ENCODE measurements around the gene FAM124A.
A peak's percentile ranks its signal among the peaks of the same experiment; 100 is the strongest.

Gene FAM124A

DNA sequence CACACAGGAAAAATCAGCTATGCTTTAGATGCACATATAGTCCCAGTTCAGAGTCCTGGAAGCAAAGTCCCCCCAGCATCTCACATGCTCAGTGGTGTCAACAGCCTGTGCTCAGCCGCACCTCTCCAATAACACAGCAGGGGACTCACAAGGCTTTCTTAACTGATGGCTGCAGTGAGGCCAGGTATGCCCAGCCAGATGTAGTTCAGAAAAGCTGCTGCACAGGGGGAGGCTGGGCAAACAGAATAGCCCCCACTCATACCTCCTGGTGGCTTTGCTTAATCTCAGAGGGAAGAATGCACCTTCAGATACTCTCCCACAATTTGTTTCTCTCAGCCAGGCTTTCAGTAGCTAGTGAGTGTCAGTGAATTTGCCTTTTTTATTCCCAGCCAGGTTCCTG is 33.4 kb downstream of the FAM124A start:
- no peak overlapping the region for H3K4me3 ChIP-seq (ENCODE audit: low read length)
- TF ChIP-seq, protein P1, sequence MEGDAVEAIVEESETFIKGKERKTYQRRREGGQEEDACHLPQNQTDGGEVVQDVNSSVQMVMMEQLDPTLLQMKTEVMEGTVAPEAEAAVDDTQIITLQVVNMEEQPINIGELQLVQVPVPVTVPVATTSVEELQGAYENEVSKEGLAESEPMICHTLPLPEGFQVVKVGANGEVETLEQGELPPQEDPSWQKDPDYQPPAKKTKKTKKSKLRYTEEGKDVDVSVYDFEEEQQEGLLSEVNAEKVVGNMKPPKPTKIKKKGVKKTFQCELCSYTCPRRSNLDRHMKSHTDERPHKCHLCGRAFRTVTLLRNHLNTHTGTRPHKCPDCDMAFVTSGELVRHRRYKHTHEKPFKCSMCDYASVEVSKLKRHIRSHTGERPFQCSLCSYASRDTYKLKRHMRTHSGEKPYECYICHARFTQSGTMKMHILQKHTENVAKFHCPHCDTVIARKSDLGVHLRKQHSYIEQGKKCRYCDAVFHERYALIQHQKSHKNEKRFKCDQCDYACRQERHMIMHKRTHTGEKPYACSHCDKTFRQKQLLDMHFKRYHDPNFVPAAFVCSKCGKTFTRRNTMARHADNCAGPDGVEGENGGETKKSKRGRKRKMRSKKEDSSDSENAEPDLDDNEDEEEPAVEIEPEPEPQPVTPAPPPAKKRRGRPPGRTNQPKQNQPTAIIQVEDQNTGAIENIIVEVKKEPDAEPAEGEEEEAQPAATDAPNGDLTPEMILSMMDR (conservative IDR thresholded peaks at IDR 0.05; ENCODE audit: low read depth, low read length): no peak
- no peak for DNase-seq (ENCODE audit: low read depth)

DNA sequence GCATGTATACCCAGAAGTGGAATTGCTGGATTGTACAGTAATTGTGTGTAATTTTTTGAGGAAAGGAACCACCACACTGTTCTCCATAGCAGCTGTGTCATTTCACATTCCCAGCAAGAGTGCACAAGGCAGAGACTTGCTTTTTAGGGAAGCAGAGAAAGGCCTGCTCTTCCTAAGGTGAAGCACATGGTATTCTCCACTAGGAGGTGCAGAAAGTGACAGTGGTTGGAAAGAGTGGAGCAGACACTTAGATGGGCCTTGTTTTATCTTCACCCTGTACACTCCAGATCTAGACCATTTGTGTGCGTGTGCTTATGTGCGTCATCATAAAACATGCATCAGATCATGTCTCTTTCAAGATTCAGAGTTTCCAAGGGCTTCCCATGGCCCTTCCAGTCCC is 35.0 kb downstream of the FAM124A start:
- no peak overlapping the region for H3K4me3 ChIP-seq (ENCODE audit: low read length)
- DNase-seq (ENCODE audit: low read depth): no peak
- TF ChIP-seq, protein P1 (conservative IDR thresholded peaks at IDR 0.05; ENCODE audit: low read depth, low read length): peak; percentile 4

DNA sequence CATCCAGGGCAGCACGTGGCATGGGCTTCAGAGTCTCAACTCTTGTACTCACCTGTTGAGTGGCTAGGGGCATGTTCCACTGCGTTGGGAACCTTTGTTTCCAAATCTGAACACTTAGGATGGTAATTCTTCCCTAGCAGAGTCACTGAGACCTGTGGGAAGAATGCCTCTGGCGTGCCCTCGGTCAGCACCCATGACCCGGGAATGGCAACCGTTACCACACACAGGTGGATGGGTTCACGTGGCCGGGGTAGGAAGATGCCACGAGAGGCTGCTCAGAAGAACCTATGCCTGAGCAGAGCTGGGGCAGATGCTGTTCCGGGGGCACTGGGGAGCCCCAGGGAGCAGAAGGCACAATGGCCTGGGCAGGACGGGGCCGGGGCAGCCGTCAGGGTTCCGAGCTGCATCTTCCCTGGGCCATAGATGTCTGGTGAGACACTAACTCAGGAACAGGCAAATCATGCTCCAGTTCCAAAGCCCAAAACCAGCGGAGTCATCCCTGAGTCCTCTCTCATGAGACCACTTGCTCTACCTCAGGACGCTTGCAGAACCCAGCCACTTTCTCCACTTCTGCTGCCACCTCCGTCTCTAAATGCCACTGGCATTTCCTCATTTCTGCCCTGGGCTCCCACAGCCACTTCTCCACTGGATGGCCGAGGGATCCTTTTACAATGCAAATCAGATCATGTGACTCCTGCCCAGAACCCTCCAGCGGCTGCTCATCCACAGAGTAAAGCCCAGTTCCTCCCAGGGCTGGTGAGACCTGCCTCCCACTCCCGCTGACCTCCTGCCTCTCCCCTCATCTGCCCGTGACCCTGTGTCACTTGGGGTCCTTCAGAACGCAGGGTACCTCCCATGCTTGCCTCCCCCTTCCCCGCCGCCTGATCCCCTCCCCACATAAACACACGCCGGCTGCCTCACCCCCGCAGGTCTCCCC is 36.7 kb downstream of the FAM124A start:
- TF ChIP-seq, protein P1 (conservative IDR thresholded peaks at IDR 0.05; ENCODE audit: low read depth, low read length): no peak
- no peak for DNase-seq (ENCODE audit: low read depth)
- H3K4me3 ChIP-seq (ENCODE audit: low read length): no peak overlapping the region

DNA sequence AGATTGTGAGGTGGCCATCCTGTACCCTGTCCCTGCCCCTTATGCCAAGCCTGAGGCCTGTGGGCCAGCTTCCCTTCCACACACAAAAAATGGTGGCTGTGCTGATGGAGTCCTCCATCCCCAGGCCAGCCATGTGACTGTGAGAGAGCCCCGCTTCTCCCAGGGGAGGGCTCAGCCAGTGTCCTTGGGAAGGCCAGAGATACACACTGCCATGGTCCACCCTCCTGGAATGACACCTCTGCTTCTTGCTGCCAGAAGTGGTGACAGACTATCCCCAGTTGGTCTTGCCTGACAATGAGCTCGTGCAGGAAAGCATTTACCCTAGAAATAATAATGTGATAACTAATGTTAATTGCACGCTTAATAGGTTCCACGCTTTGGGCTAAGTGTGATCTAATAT is 38.0 kb downstream of the FAM124A start:
- no peak for DNase-seq (ENCODE audit: low read depth)
- TF ChIP-seq, protein P1 (conservative IDR thresholded peaks at IDR 0.05; ENCODE audit: low read depth, low read length): no peak
- no peak overlapping the region for H3K4me3 ChIP-seq (ENCODE audit: low read length)

DNA sequence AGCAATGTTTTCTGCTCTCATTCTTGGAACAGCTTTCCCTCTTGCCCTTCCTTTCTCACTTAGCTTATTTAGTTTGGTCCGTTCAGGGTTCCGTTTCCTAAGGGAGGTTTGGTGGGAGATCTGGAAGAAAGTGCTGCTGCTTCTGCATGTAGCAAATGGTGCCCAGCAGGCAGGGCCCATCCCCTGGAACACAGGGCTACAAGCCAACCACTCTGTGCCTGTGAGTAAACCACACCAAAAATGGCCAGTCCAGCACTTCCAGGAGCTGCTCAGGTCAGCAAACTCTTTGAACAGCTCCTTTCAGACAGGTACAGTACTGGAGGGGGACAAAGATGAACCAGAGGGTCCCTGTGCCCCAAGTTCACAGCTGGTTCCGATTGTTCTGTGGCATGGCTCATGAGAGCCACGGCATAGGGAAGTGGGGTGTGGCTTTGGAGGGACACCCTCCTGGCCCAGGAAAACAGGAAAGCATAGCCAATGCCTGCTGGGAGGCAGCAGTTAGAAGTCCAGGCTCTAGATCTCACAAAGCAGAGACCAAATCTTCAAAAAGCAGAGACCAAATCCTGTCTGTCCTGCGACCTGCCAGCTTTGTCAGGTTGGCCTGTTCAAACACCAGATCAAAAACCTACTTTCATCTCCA is 39.5 kb downstream of the FAM124A start:
- H3K4me3 ChIP-seq (ENCODE audit: low read length): no peak overlapping the region
- TF ChIP-seq, protein P1 (conservative IDR thresholded peaks at IDR 0.05; ENCODE audit: low read depth, low read length): no peak
- no peak for DNase-seq (ENCODE audit: low read depth)

DNA sequence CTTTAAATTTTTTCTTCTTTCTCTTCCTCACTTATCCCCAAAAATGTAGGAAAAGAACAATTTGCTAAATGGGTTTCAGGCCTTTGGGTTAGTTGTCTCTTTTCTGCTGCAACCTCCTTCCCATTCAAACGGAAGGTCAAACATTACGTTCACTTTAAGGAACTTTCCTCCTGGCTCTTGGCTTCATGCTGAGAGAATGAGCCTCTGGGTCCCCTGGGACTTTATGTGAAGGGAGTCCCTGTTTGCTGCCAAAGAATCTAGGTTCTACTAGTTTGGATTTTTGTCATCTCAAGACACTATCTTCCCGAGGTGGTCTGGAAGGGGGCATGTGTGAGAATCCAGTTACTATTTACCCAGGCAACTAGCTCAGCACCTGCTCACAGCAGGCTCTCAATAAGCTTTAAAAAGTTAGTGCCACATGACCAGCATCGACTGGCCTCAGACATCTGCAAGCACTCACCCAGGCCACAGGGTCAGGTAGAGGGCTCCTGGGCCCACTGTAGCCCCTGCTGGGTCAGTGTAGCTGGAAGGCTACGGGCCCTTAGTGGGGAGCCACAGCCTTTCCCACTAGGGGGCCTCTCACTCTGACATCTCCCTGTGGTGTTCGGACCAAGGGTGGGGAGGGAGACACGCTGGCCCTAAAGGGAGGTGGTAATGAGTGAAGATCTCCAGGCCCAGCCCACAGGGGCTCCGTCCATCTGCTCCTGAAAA is 40.5 kb downstream of the FAM124A start:
- TF ChIP-seq, protein P1 (conservative IDR thresholded peaks at IDR 0.05; ENCODE audit: low read depth, low read length): peak; percentile 47
- no peak overlapping the region for H3K4me3 ChIP-seq (ENCODE audit: low read length)
- DNase-seq (ENCODE audit: low read depth): no peak
